ENCODE results near the gene HNF4A. TPM values are rescaled to one million over a fixed set of nuclear protein-coding genes. Genes with fewer than 3 reads are reported as not detected.

HNF4A gene
- total and polyA plus RNA-seq, 2 of the 13 experiments (the other 11 are each of a cell fraction or from before 2014, with no cell fraction given) = 80.9 to 169 TPM

DNA sequence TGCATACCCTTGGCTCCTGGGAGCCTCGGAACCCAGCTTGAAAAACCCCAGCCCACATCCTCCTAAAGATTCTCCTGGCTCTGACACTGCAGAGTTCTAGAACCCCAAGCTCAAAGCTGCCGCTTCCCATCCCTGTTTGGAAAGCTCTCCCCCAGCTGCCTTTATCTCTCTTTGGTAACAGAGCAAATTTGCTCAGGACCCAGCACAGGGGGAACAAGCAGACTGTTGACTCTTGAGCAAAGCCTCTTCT is 38.9 kb downstream of the HNF4A start (continued):
- TF ChIP-seq RORA (CRISPR knock-in tag; IDR thresholded peaks at IDR 0.05) = peak; percentile 84; the same call in 1 of the 2 replicates
- TF ChIP-seq, protein P1, sequence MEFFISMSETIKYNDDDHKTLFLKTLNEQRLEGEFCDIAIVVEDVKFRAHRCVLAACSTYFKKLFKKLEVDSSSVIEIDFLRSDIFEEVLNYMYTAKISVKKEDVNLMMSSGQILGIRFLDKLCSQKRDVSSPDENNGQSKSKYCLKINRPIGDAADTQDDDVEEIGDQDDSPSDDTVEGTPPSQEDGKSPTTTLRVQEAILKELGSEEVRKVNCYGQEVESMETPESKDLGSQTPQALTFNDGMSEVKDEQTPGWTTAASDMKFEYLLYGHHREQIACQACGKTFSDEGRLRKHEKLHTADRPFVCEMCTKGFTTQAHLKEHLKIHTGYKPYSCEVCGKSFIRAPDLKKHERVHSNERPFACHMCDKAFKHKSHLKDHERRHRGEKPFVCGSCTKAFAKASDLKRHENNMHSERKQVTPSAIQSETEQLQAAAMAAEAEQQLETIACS (CRISPR knock-in tag; IDR thresholded peaks at IDR 0.05) = no peak
- TF ChIP-seq, protein P2, sequence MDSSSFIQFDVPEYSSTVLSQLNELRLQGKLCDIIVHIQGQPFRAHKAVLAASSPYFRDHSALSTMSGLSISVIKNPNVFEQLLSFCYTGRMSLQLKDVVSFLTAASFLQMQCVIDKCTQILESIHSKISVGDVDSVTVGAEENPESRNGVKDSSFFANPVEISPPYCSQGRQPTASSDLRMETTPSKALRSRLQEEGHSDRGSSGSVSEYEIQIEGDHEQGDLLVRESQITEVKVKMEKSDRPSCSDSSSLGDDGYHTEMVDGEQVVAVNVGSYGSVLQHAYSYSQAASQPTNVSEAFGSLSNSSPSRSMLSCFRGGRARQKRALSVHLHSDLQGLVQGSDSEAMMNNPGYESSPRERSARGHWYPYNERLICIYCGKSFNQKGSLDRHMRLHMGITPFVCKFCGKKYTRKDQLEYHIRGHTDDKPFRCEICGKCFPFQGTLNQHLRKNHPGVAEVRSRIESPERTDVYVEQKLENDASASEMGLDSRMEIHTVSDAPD (CRISPR knock-in tag; IDR thresholded peaks at IDR 0.05) = peak; percentile 100
- no peak for TF ChIP-seq ZNF766 (CRISPR knock-in tag; IDR thresholded peaks at IDR 0.05; ENCODE audit: borderline replicate concordance)
- no peak for TF ChIP-seq MED8 (CRISPR knock-in tag; IDR thresholded peaks at IDR 0.05; ENCODE audit: insufficient replicate concordance)
- TF ChIP-seq, protein P3, sequence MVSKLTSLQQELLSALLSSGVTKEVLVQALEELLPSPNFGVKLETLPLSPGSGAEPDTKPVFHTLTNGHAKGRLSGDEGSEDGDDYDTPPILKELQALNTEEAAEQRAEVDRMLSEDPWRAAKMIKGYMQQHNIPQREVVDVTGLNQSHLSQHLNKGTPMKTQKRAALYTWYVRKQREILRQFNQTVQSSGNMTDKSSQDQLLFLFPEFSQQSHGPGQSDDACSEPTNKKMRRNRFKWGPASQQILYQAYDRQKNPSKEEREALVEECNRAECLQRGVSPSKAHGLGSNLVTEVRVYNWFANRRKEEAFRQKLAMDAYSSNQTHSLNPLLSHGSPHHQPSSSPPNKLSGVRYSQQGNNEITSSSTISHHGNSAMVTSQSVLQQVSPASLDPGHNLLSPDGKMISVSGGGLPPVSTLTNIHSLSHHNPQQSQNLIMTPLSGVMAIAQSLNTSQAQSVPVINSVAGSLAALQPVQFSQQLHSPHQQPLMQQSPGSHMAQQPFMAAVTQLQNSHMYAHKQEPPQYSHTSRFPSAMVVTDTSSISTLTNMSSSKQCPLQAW (CRISPR knock-in tag; IDR thresholded peaks at IDR 0.05) = no peak
- no peak for TF ChIP-seq RFX1 (IDR thresholded peaks at IDR 0.05)
- 0 out of 2 replicates have a peak, but pooled peaks have one; percentile 77 for TF ChIP-seq JUNB (CRISPR knock-in tag; IDR thresholded peaks at IDR 0.05; ENCODE audit: borderline replicate concordance)
- no peak for TF ChIP-seq MAFK (conservative IDR thresholded peaks at IDR 0.05 in 1 of 2, IDR thresholded peaks at IDR 0.05 in 1 of 2; ENCODE audit: low read length in 2 of 2)
- TF ChIP-seq SIN3B (IDR thresholded peaks at IDR 0.05; ENCODE audit: low read length) = peak; percentile 21; the same call in 1 of the 2 replicates
- TF ChIP-seq FOXO1 (CRISPR knock-in tag; IDR thresholded peaks at IDR 0.05) = peak; percentile 100
- TF ChIP-seq ZBTB3 (CRISPR knock-in tag; IDR thresholded peaks at IDR 0.05; ENCODE audit: borderline replicate concordance, low read depth) = no peak; the same call in 1 of the 2 replicates
- TF ChIP-seq, protein P4, sequence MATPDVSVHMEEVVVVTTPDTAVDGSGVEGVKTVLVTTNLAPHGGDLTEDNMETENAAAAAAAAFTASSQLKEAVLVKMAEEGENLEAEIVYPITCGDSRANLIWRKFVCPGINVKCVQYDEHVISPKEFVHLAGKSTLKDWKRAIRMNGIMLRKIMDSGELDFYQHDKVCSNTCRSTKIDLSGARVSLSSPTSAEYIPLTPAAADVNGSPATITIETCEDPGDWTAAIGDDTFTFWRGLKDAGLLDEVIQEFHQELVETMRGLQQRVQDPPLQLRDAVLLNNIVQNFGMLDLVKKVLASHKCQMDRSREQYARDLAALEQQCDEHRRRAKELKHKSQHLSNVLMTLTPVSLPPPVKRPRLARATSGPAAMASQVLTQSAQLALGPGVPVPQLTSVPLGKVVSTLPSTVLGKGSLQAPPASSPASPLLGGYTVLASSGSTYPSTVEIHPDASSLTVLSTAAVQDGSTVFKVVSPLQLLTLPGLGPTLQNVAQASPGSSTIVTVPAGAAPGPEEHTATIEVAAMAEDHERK (CRISPR knock-in tag; IDR thresholded peaks at IDR 0.05; ENCODE audit: low read depth) = no peak
- no peak for TF ChIP-seq GABPA (IDR thresholded peaks at IDR 0.05; ENCODE audit: low read depth, low read length)
- TF ChIP-seq GABPA (CRISPR knock-in tag; IDR thresholded peaks at IDR 0.05; ENCODE audit: low read depth) = peak; percentile 68
- peak; percentile 80 for TF ChIP-seq POLR2G (IDR thresholded peaks at IDR 0.05; ENCODE audit: low read depth, low read length)
- TF ChIP-seq KLF9 (CRISPR knock-in tag; IDR thresholded peaks at IDR 0.05; ENCODE audit: low read depth) = peak; percentile 91; the same call in 1 of the 2 replicates
- TF ChIP-seq, protein P5, sequence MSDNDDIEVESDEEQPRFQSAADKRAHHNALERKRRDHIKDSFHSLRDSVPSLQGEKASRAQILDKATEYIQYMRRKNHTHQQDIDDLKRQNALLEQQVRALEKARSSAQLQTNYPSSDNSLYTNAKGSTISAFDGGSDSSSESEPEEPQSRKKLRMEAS (IDR thresholded peaks at IDR 0.05) = no peak
- peak; percentile 99 for TF ChIP-seq NKX3-1 (CRISPR knock-in tag; IDR thresholded peaks at IDR 0.05)
- TF ChIP-seq, protein P6, sequence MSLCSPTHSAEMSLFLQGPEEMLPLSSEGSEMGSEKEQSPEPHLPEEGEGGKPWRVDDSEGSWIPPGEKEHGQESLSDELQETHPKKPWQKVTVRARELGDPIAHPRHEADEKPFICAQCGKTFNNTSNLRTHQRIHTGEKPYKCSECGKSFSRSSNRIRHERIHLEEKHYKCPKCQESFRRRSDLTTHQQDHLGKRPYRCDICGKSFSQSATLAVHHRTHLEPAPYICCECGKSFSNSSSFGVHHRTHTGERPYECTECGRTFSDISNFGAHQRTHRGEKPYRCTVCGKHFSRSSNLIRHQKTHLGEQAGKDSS (CRISPR knock-in tag; IDR thresholded peaks at IDR 0.05; ENCODE audit: borderline replicate concordance, low read depth) = no peak; the same call in none of the 2 replicates
- TF ChIP-seq HDAC1 (CRISPR knock-in tag; IDR thresholded peaks at IDR 0.05) = peak; percentile 100
- TF ChIP-seq ZNF629 (CRISPR knock-in tag; conservative IDR thresholded peaks at IDR 0.05) = no peak; the same call in 1 of the 2 replicates
- TF ChIP-seq, protein P7, sequence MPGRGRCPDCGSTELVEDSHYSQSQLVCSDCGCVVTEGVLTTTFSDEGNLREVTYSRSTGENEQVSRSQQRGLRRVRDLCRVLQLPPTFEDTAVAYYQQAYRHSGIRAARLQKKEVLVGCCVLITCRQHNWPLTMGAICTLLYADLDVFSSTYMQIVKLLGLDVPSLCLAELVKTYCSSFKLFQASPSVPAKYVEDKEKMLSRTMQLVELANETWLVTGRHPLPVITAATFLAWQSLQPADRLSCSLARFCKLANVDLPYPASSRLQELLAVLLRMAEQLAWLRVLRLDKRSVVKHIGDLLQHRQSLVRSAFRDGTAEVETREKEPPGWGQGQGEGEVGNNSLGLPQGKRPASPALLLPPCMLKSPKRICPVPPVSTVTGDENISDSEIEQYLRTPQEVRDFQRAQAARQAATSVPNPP (CRISPR knock-in tag; IDR thresholded peaks at IDR 0.05) = no peak; the same call in 1 of the 2 replicates
- no peak; the same call in 1 of the 2 replicates for TF ChIP-seq MIXL1 (CRISPR knock-in tag; IDR thresholded peaks at IDR 0.05)
- no peak for TF ChIP-seq HNRNPL (IDR thresholded peaks at IDR 0.05; ENCODE audit: low read depth, low read length)
